GM21367 (cell line): ENCODE measurements around the gene GPC5.
"Not testable (repeated sequence)": the region's sequence is repeated elsewhere in the genome, so short reads cannot be mapped to it uniquely, and the experiment has no call there.

ENCODE experiments used
- ATAC-seq: cut with Tn5 transposase; IDR thresholded peaks from one replicate; pipeline ENCODE4 v1.9.1; 2021; ENCODE audit not compliant: unreplicated experiment

Gene GPC5

GRCh38 chr13:91398413-91399188, at the start of gene GPC5:
GPC5 (plus strand) TSS chr13:91398621.
- ATAC-seq = peak; percentile 97

GRCh38 chr13:91348906-91349435, 49.5 kb upstream of the GPC5 start:
- peak; percentile 49 for ATAC-seq

- ATAC-seq = no peak
These were observed 48.2 kb upstream of the GPC5 start for GRCh38 chr13:91349992-91350911.

- no peak for ATAC-seq
These were observed 47.3 kb upstream of the GPC5 start for GRCh38 chr13:91351123-91351522.

- ATAC-seq = no peak
These were observed 46.4 kb upstream of the GPC5 start for GRCh38 chr13:91351980-91352379.

- ATAC-seq = not testable (repeated sequence)
These were observed 45.5 kb upstream of the GPC5 start for GRCh38 chr13:91352891-91353290.

GRCh38 chr13:91353494-91353893, 44.9 kb upstream of the GPC5 start:
- ATAC-seq = no peak

- ATAC-seq = no peak
These were observed 43.2 kb upstream of the GPC5 start for GRCh38 chr13:91355099-91355825.

- ATAC-seq = no peak
These were observed 42.4 kb upstream of the GPC5 start for GRCh38 chr13:91355826-91356710.

GRCh38 chr13:91356919-91357612, 41.4 kb upstream of the GPC5 start:
- ATAC-seq = no peak

GRCh38 chr13:91357613-91358386, 40.6 kb upstream of the GPC5 start:
- no peak for ATAC-seq

- ATAC-seq = no peak
These were observed 40.0 kb upstream of the GPC5 start for GRCh38 chr13:91358387-91358782.

GRCh38 chr13:91359111-91359510, 39.3 kb upstream of the GPC5 start:
- ATAC-seq = no peak

- no peak for ATAC-seq
These were observed 38.8 kb upstream of the GPC5 start for GRCh38 chr13:91359631-91360030.

- ATAC-seq = no peak
These were observed 38.1 kb upstream of the GPC5 start for GRCh38 chr13:91360246-91360751.

- no peak for ATAC-seq
These were observed 36.6 kb upstream of the GPC5 start for GRCh38 chr13:91361755-91362271.

- no peak for ATAC-seq
These were observed 35.5 kb upstream of the GPC5 start for GRCh38 chr13:91362908-91363307.

GRCh38 chr13:91368101-91368500, 30.3 kb upstream of the GPC5 start:
- no peak for ATAC-seq
